ENCODE results near the gene RNF152.

GRCh38 chr18:61889541-61889940 lies 3.3 kb downstream of the RNF152 start:
- TF ChIP-seq CTCF (IDR thresholded peaks at IDR 0.05), result no peak
- no peak for TF ChIP-seq POLR2A (IDR thresholded peaks at IDR 0.05)
- no peak for TF ChIP-seq EP300 (IDR thresholded peaks at IDR 0.05)
- no peak for TF ChIP-seq POLR2AphosphoS5 (IDR thresholded peaks at IDR 0.05)
